NAMALWA (cell line): ENCODE measurements around the gene ARMH1.
"Not testable (repeated sequence)": the region's sequence is repeated elsewhere in the genome, so short reads cannot be mapped to it uniquely, and the experiment has no call there.

Source experiments
- DNase-seq: peaks from one replicate; pipeline ENCODE4 v3.0.0-alpha.2; 2015; ENCODE audit warnings: low spot score

The ARMH1 gene

GRCh38 chr1:44645476-44646244, 28.9 kb upstream of the ARMH1 start:
- no peak for DNase-seq

- no peak for DNase-seq
Observed at GRCh38 chr1:44646261-44647110, 28.0 kb upstream of the ARMH1 start.

- no peak for DNase-seq
Observed at GRCh38 chr1:44647896-44648295, 26.6 kb upstream of the ARMH1 start.

GRCh38 chr1:44648529-44649250, 25.8 kb upstream of the ARMH1 start:
- DNase-seq, result no peak

- no peak for DNase-seq
Observed at GRCh38 chr1:44649788-44650158, 24.7 kb upstream of the ARMH1 start.

- DNase-seq, result no peak
Observed at GRCh38 chr1:44650159-44650831, 24.2 kb upstream of the ARMH1 start.

GRCh38 chr1:44651069-44651468, 23.4 kb upstream of the ARMH1 start:
- no peak for DNase-seq

- peak; percentile 85 for DNase-seq
Observed at GRCh38 chr1:44652445-44653106, 21.9 kb upstream of the ARMH1 start.

- no peak for DNase-seq
Observed at GRCh38 chr1:44653107-44653964, 21.2 kb upstream of the ARMH1 start.

GRCh38 chr1:44654621-44655187, 19.8 kb upstream of the ARMH1 start:
- DNase-seq, result no peak

- peak; percentile 39 for DNase-seq
Observed at GRCh38 chr1:44655609-44656008, 18.9 kb upstream of the ARMH1 start.

GRCh38 chr1:44659566-44659965, 14.9 kb upstream of the ARMH1 start:
- no peak for DNase-seq

- no peak for DNase-seq
Observed at GRCh38 chr1:44660176-44660575, 14.3 kb upstream of the ARMH1 start.

- DNase-seq, result no peak
Observed at GRCh38 chr1:44661781-44662682, 12.5 kb upstream of the ARMH1 start.

- DNase-seq, result no peak
Observed at GRCh38 chr1:44662683-44663030, 11.9 kb upstream of the ARMH1 start.

- DNase-seq, result no peak
Observed at GRCh38 chr1:44663417-44663816, 11.1 kb upstream of the ARMH1 start.

GRCh38 chr1:44664730-44665370, 9.7 kb upstream of the ARMH1 start:
- DNase-seq, result no peak

- DNase-seq, result not testable (repeated sequence)
Observed at GRCh38 chr1:44666719-44667118, 7.8 kb upstream of the ARMH1 start.
